ACHN (cell line): ENCODE data around the gene F2.
A peak's percentile ranks its signal among the peaks of the same experiment; 100 is the strongest.
"Not testable (repeated sequence)": the region's sequence is repeated elsewhere in the genome, so short reads cannot be mapped to it uniquely, and the experiment has no call there.

ENCODE experiments used
- DNase-seq: peaks from one replicate; pipeline ENCODE4 v3.0.0-alpha.2; 2015
- in situ Hi-C: cut with HindIII; loops from 2 replicates; pipeline ENCODE4 v1.10.0; 2017; ENCODE audit warnings: low sequenced_read_pairs, low pct_ligation_motif_present, low pct_unique_long_range_greater_than_20kb

F2 gene

GRCh38 chr11:46719048-46719542, at the start of gene F2:
Gene F2 (plus strand): TSS chr11:46719213. CDS start chr11:46719236, 23 bp downstream.
- in situ Hi-C loops, result no loop called here

GRCh38 chr11:46669711-46670139, 49.3 kb upstream of the F2 start:
- in situ Hi-C loops, result no loop called here
- peak; percentile 28 for DNase-seq

More at GRCh38 chr11:46719048-46719542, at the start of gene F2:
- DNase-seq, result no peak

GRCh38 chr11:46670521-46670920, 48.5 kb upstream of the F2 start:
- in situ Hi-C loops, DNase-seq: not testable (repeated sequence)

DNA sequence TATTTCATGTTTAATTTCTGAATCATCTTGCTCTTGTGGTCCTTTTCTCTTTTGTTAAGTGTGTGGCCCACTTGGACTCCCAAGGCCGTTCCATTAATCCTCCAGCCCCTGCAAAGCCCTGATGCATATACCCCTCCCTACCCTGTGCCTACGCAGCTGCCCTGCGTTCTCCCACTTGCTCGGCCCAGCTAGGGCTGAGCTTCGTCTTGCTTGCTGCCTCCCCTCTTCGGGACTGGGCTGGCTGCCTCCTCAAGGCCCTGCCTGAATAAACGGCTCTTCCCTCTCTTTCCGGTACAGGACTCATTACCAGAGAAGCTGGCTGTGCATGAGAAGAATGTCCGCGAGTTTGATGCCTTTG, 47.1 kb upstream of the F2 start:
- in situ Hi-C loops, result no loop called here
- DNase-seq, result no peak

- no peak for DNase-seq
- in situ Hi-C loops, result no loop called here
Measured at GRCh38 chr11:46672381-46672839, 46.6 kb upstream of the F2 start.

DNA sequence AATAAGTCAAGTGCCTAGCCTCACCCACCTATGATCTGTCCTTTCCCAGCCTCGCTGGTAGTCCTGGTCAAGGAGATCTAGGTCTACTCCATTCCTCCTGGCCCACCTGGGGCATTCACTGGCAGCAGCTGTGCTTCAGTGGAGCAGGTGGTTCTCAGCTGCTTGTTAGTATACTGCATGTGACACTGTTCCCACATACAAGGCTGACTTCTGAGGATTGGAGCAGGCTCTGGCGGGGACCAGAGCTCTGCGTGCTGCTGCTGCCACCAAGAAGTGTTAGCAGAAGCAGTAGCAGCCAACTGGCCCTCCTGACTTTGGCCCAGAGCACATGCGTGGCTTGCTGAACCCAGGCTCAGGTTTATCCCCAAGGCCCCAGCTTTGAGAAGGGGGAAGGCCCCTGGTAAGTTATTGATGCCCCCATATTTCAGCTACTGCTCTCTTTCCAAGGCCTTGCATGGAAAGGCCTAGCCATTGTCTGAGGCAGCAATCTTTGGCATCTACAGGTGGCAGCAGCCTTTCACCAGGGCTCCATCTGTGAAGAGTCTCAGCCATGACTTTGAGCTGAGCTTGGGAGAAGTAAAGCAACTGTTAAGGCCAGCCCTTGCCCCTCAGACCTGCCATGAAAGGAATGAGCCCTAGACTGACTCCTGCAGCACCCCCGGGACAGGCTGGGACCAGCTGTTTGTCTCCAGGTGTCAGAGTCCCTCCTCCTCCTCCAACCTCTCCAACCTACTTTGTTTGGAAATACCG, 45.1 kb upstream of the F2 start:
- no peak for DNase-seq
- in situ Hi-C loops, result no loop called here

DNA sequence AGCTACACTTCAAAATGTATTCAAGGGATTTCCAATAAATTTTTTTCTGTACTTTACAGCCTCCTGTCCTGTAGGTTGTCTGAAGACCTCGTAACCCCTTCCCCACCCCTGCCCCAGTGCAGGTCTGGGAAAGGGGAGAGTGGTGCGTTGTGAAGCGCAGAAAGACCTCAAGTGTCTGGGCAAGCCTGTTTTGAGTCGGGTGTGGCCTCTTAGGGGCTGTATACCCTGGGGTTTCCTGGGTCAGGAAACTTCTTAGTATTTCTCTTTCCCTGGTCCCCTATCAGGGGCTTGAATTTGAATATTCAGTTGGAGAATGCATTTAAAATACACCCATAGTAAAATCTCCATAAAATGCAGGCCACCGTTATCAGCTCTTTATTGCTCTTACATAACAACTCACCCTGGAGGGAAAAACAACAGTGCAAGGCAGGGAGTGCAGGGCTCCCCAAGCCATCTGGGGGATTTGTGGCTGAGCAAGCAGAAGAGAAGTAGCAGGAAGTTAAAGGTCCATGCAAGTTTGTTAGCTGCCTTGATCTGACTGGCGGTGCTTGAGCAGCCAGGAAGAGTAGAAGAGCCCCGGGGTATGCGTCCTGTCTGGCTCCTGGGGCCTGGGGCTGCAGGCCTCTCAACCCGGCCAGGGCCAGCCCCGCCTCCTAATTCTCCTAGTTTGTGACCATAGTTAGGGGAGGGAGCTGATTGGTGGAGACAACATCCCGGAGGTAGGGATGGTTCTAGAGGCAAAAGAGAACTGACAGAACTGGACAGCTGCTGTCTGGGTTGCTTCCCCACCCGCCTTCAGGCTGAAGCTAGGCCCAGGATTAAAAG, 44.3 kb upstream of the F2 start:
- DNase-seq, result no peak
- in situ Hi-C loops, result no loop called here

DNA sequence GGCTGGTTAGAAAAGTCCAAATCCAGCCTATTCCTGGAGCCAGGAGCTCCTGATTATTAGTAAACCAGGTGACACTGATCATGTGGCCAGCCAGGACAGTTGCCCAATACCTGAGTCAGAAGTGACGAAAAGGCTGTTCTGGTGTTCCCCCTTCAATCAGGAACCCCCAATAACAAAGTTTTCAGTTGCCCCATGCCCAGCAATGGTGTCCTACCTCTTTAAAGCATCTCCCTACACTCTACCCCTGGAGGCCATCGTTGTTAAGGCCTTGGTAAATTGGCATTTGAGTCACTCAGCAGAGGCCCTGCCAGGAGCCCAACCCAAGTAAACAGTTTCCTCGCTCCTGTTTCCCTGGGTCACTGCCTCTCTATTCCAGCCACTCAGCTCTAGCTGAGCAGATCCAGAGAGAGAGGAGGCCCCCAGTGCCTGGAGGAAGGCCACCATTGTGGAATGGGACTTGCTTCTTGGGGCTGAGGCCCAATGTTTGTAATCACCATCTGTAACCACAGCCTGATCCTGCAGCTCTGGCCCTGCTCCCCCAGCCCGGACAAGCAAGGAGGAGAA, 43.6 kb upstream of the F2 start:
- in situ Hi-C loops, result no loop called here
- DNase-seq, result peak; percentile 18

GRCh38 chr11:46675949-46676348, 43.1 kb upstream of the F2 start:
- DNase-seq, result no peak
- in situ Hi-C loops, result no loop called here

DNA sequence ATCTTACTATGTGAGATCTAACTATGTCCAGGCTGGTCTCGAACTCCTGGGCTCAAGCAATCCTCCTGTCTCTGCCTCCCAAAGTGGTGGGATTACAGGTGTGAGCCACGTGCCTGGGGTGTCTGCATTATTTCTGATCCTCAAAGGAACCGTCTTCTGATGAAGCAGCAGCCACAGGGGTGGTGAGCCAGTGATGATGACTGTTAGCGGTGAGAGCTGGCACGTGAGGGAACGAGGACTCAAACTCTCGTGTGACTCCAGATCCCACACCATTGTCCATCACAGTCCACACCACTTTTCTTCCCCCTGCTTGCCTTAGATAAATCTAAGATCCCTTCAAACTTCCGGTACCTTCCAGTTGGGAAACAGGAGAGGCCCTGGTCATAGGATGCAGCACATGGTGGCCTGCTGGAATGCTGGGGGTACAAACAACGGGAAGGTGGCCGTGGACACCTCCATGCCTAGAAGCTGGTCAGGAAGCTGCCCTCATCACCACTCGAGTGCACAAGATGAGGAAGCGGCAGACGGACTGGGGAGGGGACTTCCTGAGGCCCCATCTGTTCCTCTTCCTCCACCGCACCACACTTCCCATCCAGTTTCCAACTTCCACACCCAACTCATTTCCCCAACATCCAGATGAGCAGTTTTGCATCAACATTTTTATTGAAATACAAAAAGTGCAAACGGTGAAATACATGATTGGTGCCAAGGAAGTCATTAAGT, 42.4 kb upstream of the F2 start:
- in situ Hi-C loops, result no loop called here
- no peak for DNase-seq

DNA sequence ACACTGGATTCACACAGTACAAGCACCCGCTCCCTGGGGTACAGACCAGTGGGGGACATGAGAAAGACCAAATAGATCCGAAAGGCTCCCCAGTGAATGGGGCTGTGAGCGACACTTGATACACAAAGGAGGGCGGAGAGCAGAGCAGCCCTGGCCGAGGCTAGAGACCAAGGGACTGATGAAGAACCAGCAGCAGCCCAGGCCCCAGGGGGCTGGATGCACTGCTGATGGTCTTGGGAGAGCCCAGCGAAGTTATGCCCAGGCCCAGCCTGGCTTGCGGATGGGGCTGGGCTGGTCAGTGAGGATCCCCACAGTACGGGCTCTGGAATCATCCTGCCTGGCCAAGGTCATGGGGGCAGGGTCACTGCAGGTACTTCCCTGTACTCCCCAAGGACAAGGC, 41.8 kb upstream of the F2 start:
- no peak for DNase-seq
- in situ Hi-C loops, result no loop called here

- DNase-seq, result no peak
- in situ Hi-C loops, result no loop called here
Measured at GRCh38 chr11:46677991-46678740, 40.8 kb upstream of the F2 start.

GRCh38 chr11:46678741-46679130, 40.3 kb upstream of the F2 start:
- in situ Hi-C loops, result no loop called here
- DNase-seq, result no peak

GRCh38 chr11:46679241-46680163, 39.5 kb upstream of the F2 start:
- in situ Hi-C loops, result no loop called here
- DNase-seq, result no peak

DNA sequence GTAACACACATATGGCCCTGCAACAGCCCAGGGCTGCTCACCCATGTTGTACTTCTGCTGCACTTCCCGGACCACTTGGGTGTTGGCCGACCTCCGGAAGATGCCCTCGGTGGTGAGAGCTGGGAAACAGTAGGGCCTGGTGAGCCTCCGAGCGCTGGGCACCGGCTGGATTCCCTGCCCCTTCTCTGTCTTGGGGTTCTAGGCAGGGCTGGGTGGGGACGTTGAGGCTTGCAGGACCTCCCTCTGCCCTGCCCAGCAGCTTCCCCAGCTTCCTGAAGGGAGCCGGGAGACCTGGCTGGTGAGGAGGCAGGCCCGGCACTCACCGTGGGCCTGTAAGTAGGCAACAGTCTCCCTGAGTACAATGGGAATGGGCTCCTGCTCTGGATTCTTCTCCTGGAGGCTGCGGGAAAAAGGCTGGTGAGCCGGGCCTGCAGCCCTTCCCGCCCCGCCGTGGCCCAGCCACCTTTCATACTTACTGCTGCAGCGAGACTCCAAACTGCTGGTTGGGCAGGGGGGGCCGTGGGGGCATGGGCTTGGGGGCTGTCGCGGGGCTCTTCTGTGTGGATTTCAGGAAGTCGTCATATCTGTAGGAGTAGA, 38.8 kb upstream of the F2 start:
- in situ Hi-C loops, result no loop called here
- DNase-seq, result no peak

- in situ Hi-C loops, result no loop called here
- DNase-seq, result no peak
Measured at GRCh38 chr11:46680815-46681214, 38.2 kb upstream of the F2 start.

DNA sequence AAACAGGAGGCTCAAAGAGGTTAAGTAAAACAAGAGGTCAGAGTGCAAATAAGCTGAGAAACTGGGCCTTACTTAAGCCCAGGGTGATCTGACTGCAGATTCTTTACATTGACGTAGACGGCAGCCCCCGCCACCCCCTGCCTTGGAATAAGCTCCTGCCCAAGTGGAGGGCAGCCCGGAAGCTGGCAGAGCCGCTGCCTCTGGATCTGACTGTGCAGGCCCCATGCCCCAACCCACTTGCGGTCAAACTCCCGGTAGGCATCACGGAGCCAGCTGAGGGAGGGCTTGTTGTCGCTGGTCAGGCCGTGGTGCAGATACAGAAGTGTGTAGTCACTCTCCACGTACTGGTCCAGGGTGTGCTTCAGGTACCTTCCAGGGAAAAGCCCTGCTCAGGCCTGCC, 37.2 kb upstream of the F2 start:
- DNase-seq, result no peak
- in situ Hi-C loops, result no loop called here
